ENCODE results near the gene ZBTB7C.
A peak's percentile ranks its signal among the peaks of the same experiment; 100 is the strongest.

The ZBTB7C gene

DNA sequence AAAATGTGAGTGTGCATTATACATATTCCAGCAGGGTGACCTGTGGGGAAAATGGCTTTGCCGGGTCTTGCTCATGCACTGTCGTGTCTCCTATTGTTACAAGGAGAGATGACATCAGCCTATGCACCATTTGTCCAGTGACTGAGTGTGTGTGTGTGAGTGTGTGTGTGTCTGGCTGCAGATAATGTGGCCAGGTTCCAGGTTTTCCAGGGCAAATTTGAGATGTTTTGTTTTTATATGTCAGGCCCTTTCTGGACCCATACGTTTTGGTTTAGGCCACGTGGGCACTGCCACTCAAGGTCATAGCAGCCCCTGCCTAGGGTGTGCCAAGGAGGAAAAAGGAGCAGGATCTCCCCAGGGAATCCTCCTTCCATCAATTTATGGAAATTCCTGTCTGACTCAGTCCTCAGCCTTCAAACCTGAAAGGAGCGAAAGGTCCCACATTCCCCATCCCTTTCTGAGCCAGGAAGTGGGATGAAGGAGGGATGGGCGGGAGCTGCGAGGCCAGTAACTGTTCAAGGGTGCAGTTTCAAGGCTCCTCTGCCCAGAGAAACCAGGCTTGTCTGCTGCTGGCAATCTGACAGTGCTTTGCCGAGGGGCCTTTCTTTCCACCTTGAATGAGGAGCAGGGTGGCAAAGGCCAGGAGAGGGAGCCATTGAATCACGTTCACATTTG, 385.7 kb downstream of the ZBTB7C start:
- no peak overlapping the region for H3K4me3 ChIP-seq (ENCODE audit: control insufficient read depth, low read depth, low read length)
- DNase-seq (ENCODE audit: low read depth), result no peak
- TF ChIP-seq, protein P1, sequence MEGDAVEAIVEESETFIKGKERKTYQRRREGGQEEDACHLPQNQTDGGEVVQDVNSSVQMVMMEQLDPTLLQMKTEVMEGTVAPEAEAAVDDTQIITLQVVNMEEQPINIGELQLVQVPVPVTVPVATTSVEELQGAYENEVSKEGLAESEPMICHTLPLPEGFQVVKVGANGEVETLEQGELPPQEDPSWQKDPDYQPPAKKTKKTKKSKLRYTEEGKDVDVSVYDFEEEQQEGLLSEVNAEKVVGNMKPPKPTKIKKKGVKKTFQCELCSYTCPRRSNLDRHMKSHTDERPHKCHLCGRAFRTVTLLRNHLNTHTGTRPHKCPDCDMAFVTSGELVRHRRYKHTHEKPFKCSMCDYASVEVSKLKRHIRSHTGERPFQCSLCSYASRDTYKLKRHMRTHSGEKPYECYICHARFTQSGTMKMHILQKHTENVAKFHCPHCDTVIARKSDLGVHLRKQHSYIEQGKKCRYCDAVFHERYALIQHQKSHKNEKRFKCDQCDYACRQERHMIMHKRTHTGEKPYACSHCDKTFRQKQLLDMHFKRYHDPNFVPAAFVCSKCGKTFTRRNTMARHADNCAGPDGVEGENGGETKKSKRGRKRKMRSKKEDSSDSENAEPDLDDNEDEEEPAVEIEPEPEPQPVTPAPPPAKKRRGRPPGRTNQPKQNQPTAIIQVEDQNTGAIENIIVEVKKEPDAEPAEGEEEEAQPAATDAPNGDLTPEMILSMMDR (IDR thresholded peaks at IDR 0.05; ENCODE audit: control insufficient read depth, insufficient read depth, low read depth, low read length, missing control alignments), result peak; percentile 50

DNA sequence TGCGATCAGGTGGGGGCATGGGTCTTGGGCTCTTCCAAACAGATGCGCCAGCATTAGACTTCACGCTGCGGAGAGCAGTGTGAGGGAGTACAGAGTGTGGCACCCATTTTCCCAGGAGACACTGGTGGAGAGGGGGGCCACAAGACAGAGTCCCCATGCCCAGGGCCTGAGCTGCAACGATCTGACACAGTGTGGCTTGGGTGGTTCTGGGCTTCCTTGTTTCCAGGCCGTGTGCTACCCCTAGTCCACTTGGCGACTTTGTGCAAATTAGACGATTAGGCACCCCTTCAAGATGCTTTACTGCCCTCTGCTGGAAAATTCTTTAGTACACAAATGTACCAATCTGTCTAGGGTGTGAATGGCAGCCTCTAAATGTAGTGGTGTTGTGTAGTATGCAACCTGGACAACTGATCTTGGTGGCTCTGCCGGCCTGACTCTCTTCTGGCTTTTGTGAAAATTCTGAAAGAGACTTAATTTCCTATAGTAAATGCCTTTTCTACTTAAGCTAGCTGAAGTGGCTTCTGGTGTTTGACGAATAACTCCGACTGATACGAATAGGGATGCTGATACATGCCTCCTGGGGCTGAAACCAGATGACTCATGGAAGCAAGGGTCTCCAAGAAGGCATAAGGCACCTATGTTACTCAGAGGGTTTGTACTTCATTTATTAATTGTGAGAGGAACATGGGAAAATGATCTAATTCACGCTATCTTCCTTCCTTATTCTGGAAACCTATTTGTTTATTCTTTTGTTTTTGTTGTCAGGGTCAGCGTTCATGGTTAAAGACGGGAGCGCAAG, 386.5 kb downstream of the ZBTB7C start:
- no peak overlapping the region for H3K4me3 ChIP-seq (ENCODE audit: control insufficient read depth, low read depth, low read length)
- TF ChIP-seq, protein P1 (IDR thresholded peaks at IDR 0.05; ENCODE audit: control insufficient read depth, insufficient read depth, low read depth, low read length, missing control alignments), result peak; percentile 68
- peak; percentile 27 for DNase-seq (ENCODE audit: low read depth)

DNA sequence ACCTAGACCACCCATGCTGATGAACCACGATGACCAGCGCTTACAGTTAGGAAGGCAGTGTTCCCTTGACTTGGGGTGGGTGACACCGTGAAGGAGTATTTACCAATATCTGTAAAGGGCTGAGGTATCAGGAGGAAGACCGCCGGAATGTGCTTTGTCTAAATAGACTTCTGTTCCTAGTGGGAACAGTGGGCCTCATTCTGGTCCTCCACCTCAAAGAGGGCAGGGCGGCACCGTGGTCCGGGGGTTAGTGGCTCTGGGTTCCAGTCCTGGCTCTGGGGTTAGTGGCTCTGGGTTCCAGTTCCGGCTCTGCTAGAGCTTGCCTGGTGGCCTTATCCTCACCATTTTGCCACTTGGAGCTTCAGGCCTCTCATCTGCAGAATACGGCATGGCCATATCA, 387.2 kb downstream of the ZBTB7C start:
- TF ChIP-seq, protein P1 (IDR thresholded peaks at IDR 0.05; ENCODE audit: control insufficient read depth, insufficient read depth, low read depth, low read length, missing control alignments), result no peak
- no peak overlapping the region for H3K4me3 ChIP-seq (ENCODE audit: control insufficient read depth, low read depth, low read length)
- no peak for DNase-seq (ENCODE audit: low read depth)

DNA sequence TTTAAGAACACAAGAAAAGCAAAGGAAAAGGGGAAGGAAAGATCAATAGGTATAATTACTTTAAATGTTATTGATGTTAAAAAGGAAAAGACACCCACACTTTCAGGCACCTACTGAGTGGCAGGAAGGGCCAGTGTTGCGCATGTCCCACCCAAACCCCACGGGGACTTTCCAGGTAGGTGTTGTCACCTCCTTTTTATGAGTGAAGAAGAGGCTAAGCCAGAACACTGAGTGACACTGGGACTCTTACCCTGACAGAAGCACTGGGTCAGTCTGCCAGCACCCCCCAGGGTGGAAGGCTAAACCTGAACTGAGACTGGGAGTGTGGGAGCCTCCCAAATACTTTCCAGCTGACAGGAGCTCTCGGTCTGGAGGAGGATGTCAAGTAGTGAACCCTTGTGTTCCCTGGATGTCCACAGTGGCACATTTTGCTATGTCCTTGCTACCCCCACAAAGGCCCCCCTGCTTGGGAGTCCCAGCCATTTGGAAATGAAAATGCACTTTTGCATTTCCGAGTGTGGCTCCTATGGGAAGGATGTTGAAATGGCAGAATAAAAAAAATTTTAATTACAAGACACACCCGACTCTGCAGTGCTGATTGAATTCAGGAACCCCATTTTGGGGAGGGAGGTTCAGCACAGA, 387.8 kb downstream of the ZBTB7C start:
- no peak overlapping the region for H3K4me3 ChIP-seq (ENCODE audit: control insufficient read depth, low read depth, low read length)
- TF ChIP-seq, protein P1 (IDR thresholded peaks at IDR 0.05; ENCODE audit: control insufficient read depth, insufficient read depth, low read depth, low read length, missing control alignments), result no peak
- DNase-seq (ENCODE audit: low read depth), result no peak

DNA sequence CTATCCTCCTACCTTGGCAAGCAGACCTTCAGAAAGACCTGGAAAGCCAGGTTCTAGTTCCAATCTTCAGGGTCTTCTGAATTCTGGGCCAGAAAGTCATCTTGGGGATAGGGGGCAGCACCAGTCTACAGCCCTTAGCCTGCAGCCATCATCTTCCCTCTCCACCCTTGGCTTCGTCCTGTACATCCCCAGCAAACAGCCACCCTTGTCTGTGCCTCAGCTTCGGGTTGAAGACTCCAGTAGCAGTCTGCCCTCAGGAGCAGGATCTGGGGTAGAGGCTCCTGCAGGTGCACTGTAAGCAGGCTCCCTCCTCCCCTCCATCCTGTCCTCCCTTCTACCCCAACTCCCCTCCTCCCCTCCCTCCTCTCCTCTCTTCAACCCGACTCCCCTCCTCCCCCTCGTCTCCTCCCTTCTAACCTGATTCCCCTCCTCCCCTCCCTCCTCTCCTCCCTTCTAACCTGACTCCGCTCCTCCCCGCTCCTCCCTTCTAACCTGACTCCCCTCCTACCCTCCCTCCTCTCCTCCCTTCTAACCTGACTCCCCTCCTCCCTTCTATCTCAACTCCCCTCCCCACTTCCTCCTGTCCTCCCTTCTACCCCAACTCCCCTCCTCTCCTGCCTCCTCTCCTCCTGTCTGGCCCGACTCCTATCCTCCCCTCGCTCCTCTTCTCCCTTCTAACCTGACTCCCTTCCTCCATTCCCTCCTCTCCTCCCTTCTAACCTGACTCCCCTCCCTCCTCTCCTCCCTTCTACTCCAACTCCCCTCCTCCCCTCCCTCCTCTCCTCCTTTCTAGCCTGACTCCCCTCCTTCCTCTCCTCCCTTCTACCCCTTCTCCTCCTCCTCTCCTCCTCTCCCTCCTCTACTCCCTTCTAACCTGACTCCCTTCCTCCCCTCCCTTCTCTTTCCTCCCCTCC, 388.6 kb downstream of the ZBTB7C start:
- DNase-seq (ENCODE audit: low read depth), result no peak
- TF ChIP-seq, protein P1 (IDR thresholded peaks at IDR 0.05; ENCODE audit: control insufficient read depth, insufficient read depth, low read depth, low read length, missing control alignments), result no peak
- H3K4me3 ChIP-seq (ENCODE audit: control insufficient read depth, low read depth, low read length), result no peak overlapping the region
